ENCODE data around the gene DYNC2H1. TPM values are rescaled to one million over a fixed set of nuclear protein-coding genes. Genes with fewer than 3 reads are reported as not detected.
A peak's percentile ranks its signal among the peaks of the same experiment; 100 is the strongest.

DYNC2H1 gene
- total RNA-seq, 1 donor from 2014 or later, result 7.2 TPM

- Mint-ChIP-seq H3K27me3 (ENCODE audit: low read depth) (no peaks in the 10 kb centered on the region), H3K27ac (ENCODE audit: unreplicated experiment) (no peak overlapping the region), H3K4me3 (ENCODE audit: unreplicated experiment) (no peak overlapping the region), H3K9me3 (ENCODE audit: low read depth) (peaks cover 4% of the 10 kb centered on the region), H3K36me3 (ENCODE audit: low read depth) (peaks cover 3% of the 10 kb centered on the region), H3K4me1 (ENCODE audit: low read depth) (no peaks in the 10 kb centered on the region)
- peak; percentile 40 for DNase-seq (ENCODE audit: low spot score)
- no peak for TF ChIP-seq CTCF (IDR thresholded peaks at IDR 0.05)
Observed at GRCh38 chr11:103167166-103167565, 57.9 kb downstream of the DYNC2H1 start.

- no peaks in the 10 kb centered on the region for H3K4me1 Mint-ChIP-seq (ENCODE audit: low read depth)
- peaks cover 4% of the 10 kb centered on the region for H3K9me3 Mint-ChIP-seq (ENCODE audit: low read depth)
- peaks cover 3% of the 10 kb centered on the region for H3K36me3 Mint-ChIP-seq (ENCODE audit: low read depth)
- no peak overlapping the region for H3K4me3 Mint-ChIP-seq (ENCODE audit: unreplicated experiment)
- no peak for DNase-seq (ENCODE audit: low spot score)
- no peak overlapping the region for H3K27ac Mint-ChIP-seq (ENCODE audit: unreplicated experiment)
- no peaks in the 10 kb centered on the region for H3K27me3 Mint-ChIP-seq (ENCODE audit: low read depth)
- TF ChIP-seq CTCF (IDR thresholded peaks at IDR 0.05), result no peak
Observed at GRCh38 chr11:103170865-103171264, 61.6 kb downstream of the DYNC2H1 start.

GRCh38 chr11:103175461-103176129 lies 66.4 kb downstream of the DYNC2H1 start:
- TF ChIP-seq CTCF (IDR thresholded peaks at IDR 0.05), result no peak
- Mint-ChIP-seq H3K27me3 (ENCODE audit: low read depth) (no peaks in the 10 kb centered on the region), H3K4me3 (ENCODE audit: unreplicated experiment) (no peak overlapping the region), H3K36me3 (ENCODE audit: low read depth) (no peaks in the 10 kb centered on the region), H3K27ac (ENCODE audit: unreplicated experiment) (no peak overlapping the region), H3K9me3 (ENCODE audit: low read depth) (no peaks in the 10 kb centered on the region), H3K4me1 (ENCODE audit: low read depth) (no peaks in the 10 kb centered on the region)
- DNase-seq (ENCODE audit: low spot score), result no peak

- Mint-ChIP-seq H3K27me3 (ENCODE audit: low read depth) (no peaks in the 10 kb centered on the region), H3K36me3 (ENCODE audit: low read depth) (peaks cover 2% of the 10 kb centered on the region), H3K4me3 (ENCODE audit: unreplicated experiment) (no peak overlapping the region), H3K27ac (ENCODE audit: unreplicated experiment) (no peak overlapping the region), H3K9me3 (ENCODE audit: low read depth) (no peaks in the 10 kb centered on the region), H3K4me1 (ENCODE audit: low read depth) (no peaks in the 10 kb centered on the region)
- DNase-seq (ENCODE audit: low spot score), result no peak
- TF ChIP-seq CTCF (IDR thresholded peaks at IDR 0.05), result no peak
Observed at GRCh38 chr11:103183981-103184611, 74.9 kb downstream of the DYNC2H1 start.

GRCh38 chr11:103202048-103202651 lies 92.9 kb downstream of the DYNC2H1 start:
- Mint-ChIP-seq H3K27me3 (ENCODE audit: low read depth) (no peaks in the 10 kb centered on the region), H3K27ac (ENCODE audit: unreplicated experiment) (no peak overlapping the region), H3K36me3 (ENCODE audit: low read depth) (peaks cover 2% of the 10 kb centered on the region), H3K4me1 (ENCODE audit: low read depth) (no peaks in the 10 kb centered on the region), H3K4me3 (ENCODE audit: unreplicated experiment) (no peak overlapping the region), H3K9me3 (ENCODE audit: low read depth) (no peaks in the 10 kb centered on the region)
- DNase-seq (ENCODE audit: low spot score), result no peak
- peak; percentile 88 for TF ChIP-seq CTCF (IDR thresholded peaks at IDR 0.05)
